Esophagus muscularis mucosa (tissue), 4 donors: Measurements from ENCODE around the gene HCFC1R1. TPM values are rescaled to one million over a fixed set of nuclear protein-coding genes. Genes with fewer than 3 reads are reported as not detected.

Experiments
- DNase-seq: peaks from one replicate; pipeline ENCODE4 v3.0.0-alpha.2; 2017; ENCODE audit errors: extremely low spot score
- H3K27ac ChIP-seq, 4 donors: fragments of 200-600 bp; sonication (generic); replicated peaks in 1 of 4; 1 replicate in 3 of 4; 2 replicates in 1 of 4; pipeline ENCODE4 v1.5.1; 2016 to 2019; ENCODE audit warnings: mild to moderate bottlenecking in 1 of 4
- H3K27me3 ChIP-seq, 4 donors: fragments of 200-600 bp; sonication (generic); one replicate each; pipeline versions ENCODE4 v1.5.1 to v1.6.0; 2016 to 2019
- H3K36me3 ChIP-seq, 4 donors: fragments of 200-600 bp; sonication (generic); one replicate each; pipeline ENCODE4 v1.5.1; 2016 to 2019
- H3K4me1 ChIP-seq, 4 donors: fragments of 200-600 bp; sonication (generic); one replicate each; pipeline ENCODE4 v1.5.1; 2016 to 2019
- H3K4me3 ChIP-seq, 4 donors: fragments of 200-600 bp; sonication (generic); 1 replicate in 2 of 4; 2 replicates in 2 of 4; pipeline ENCODE4 v1.5.1; 2016 to 2019; ENCODE audit warnings: mild to moderate bottlenecking in 4 of 4, moderate library complexity in 1 of 4
- H3K9me3 ChIP-seq, 4 donors: fragments of 200-600 bp; sonication (generic); 1 replicate in 3 of 4; 2 replicates in 1 of 4; pipeline ENCODE4 v1.5.1; 2016 to 2019
- CTCF ChIP-seq, 3 experiments: fragments of 200-600 bp in 2 of 3; fragments of 450-650 bp in 1 of 3; sonication (generic) in 2 of 3; IDR thresholded peaks; one replicate each; pipeline ENCODE4 v1.5.1; 2017 to 2019; ENCODE audit warnings: antibody characterized with exemption in 3 of 3, mild to moderate bottlenecking in 2 of 3, moderate library complexity in 1 of 3
- EP300 ChIP-seq: sonication (generic); formaldehyde crosslinking; IDR thresholded peaks from one replicate; pipeline ENCODE4 v1.6.1; 2017; ENCODE audit warnings: antibody characterized with exemption
- POLR2A ChIP-seq: fragments of 450-650 bp; IDR thresholded peaks from one replicate; pipeline ENCODE4 v1.6.1; 2017; ENCODE audit warnings: antibody characterized with exemption, moderate library complexity, mild to moderate bottlenecking, low read depth
- POLR2AphosphoS5 ChIP-seq, 2 donors: sonication (generic); formaldehyde crosslinking; IDR thresholded peaks; one replicate each; pipeline ENCODE4 v1.6.1; 2017; ENCODE audit warnings: antibody characterized with exemption in 2 of 2
- WGBS: methylation state at CpG from one replicate; pipeline ENCODE4 v1.1.5; 2018; 5-methylcytosine and 5-hydroxymethylcytosine counted together
- intact Hi-C: fragments of 100-400 bp; cut with DNase I; formaldehyde crosslinking; loops from one replicate; pipeline ENCODE4 v1.15.1; 2023
- small RNA-seq, 3 donors: library from RNA; depleted of rRNA; stranded (forward); fragments of <200 nt; gene quantifications; one replicate each; pipeline ENCODE3, GENCODE V24; 2016
- total RNA-seq, 4 donors: library from RNA; depleted of rRNA; stranded (reverse); fragments of >200 nt; gene quantifications; one replicate each; pipeline versions ENCODE4 v1.1.0 to v1.2.1, GENCODE V29; 2016

Gene HCFC1R1
- total RNA-seq, 4 donors from 2014 or later, result 28.8 to 134 (median 72.2) TPM

GRCh38 chr16:2973605-2974318 is 50.0 kb downstream of the HCFC1R1 start:
- no peak for DNase-seq
- TF ChIP-seq CTCF (IDR thresholded peaks at IDR 0.05) (no peak), POLR2AphosphoS5 (IDR thresholded peaks at IDR 0.05) (no peak), EP300 (no peak), POLR2A (no peak)
- Histone ChIP-seq H3K4me1 (peaks cover 11 to 18% (median 17%) of the 10 kb centered on the region in 4 donors), H3K27ac (no peak overlapping the region), H3K36me3 (no peaks in the 10 kb centered on the region), H3K27me3 (peaks cover 0 to 40% (median 0%) of the 10 kb centered on the region in 4 donors), H3K9me3 (no peaks in the 10 kb centered on the region), H3K4me3 (no peak overlapping the region)
- intact Hi-C loops, result no loop called here
- 83% methylated on average over 7 of the region's 17 CpGs for WGBS

- WGBS, result 81% methylated on average over 3 of the region's 5 CpGs
- Histone ChIP-seq H3K4me3 (no peak overlapping the region), H3K27ac (no peak overlapping the region), H3K36me3 (no peaks in the 10 kb centered on the region), H3K27me3 (peaks cover 0 to 41% (median 2%) of the 10 kb centered on the region in 4 donors), H3K4me1 (peaks cover 18 to 24% (median 24%) of the 10 kb centered on the region in 4 donors), H3K9me3 (no peaks in the 10 kb centered on the region)
- TF ChIP-seq POLR2AphosphoS5 (IDR thresholded peaks at IDR 0.05) (no peak), CTCF (IDR thresholded peaks at IDR 0.05) (no peak), EP300 (no peak), POLR2A (no peak)
- intact Hi-C loops, result no loop called here
- no peak for DNase-seq
These were observed 50.6 kb downstream of the HCFC1R1 start for GRCh38 chr16:2973093-2973492.

Small RNA genes within 50 kb of the gene (small RNA-seq; reads per million reads assigned to genes)
- 0 reads per million in 3 donors for gene LINC00514

Other genes starting within 250 kb of the HCFC1R1 start
- 100 to 1,000 TPM; 199 to 229 (median 213) TPM for gene ELOB, start 246.7 kb downstream of the HCFC1R1 start, total RNA-seq
- gene PRSS33, start 236.4 kb downstream of the HCFC1R1 start, total RNA-seq, result not detected
- gene PRSS41, start 225.5 kb downstream of the HCFC1R1 start, total RNA-seq, result not detected
- gene PRSS21, start 206.7 kb downstream of the HCFC1R1 start, total RNA-seq, result not detected
- not detected for gene ZG16B, start 193.6 kb downstream of the HCFC1R1 start, total RNA-seq
- gene PRSS22, start 165.8 kb downstream of the HCFC1R1 start, total RNA-seq, result not detected
- gene FLYWCH2, start 140.7 kb downstream of the HCFC1R1 start, total RNA-seq, result 10 to 100 TPM; 41.9 to 47.2 (median 43.9) TPM
- gene FLYWCH1, start 112.0 kb downstream of the HCFC1R1 start, total RNA-seq, result 10 to 100 TPM; 33.8 to 61.6 (median 46.8) TPM
- under 1 TPM in 1 of 4 donors, not detected in 3; 0.13 TPM for gene KREMEN2, start 59.7 kb downstream of the HCFC1R1 start, total RNA-seq
- gene PAQR4, start 54.6 kb downstream of the HCFC1R1 start, total RNA-seq, result 1 to 10 TPM; 2.2 to 7.5 (median 4.7) TPM
- gene PKMYT1, start 43.5 kb downstream of the HCFC1R1 start, total RNA-seq, result 1 to 10 TPM in 1 of 4 donors, under 1 TPM in 1, not detected in 2; 0.57 to 2.5 TPM
- gene CLDN9, start 11.0 kb downstream of the HCFC1R1 start, total RNA-seq, result under 1 TPM in 3 of 4 donors, not detected in 1; 0.17 to 0.42 (median 0.32) TPM
- not detected for gene CLDN6, start 5.8 kb downstream of the HCFC1R1 start, total RNA-seq
- 100 to 1,000 TPM in 1 of 4 donors, 10 to 100 TPM in 3; 20.9 to 140 (median 57.5) TPM for gene TNFRSF12A, start 3.6 kb downstream of the HCFC1R1 start, total RNA-seq
- 10 to 100 TPM; 14.1 to 27.9 (median 23.0) TPM for gene THOC6, start 93 bp upstream of the HCFC1R1 start, total RNA-seq
- under 1 TPM in 2 of 4 donors, not detected in 2; 0.19 to 0.42 TPM for gene BICDL2, start 13.0 kb upstream of the HCFC1R1 start, total RNA-seq
- gene MMP25, start 22.6 kb upstream of the HCFC1R1 start, total RNA-seq, result 1 to 10 TPM in 1 of 4 donors, under 1 TPM in 3; under 0.01 to 4.5 (median 0.12) TPM
- 10 to 100 TPM; 13.7 to 40.8 (median 31.2) TPM for gene IL32, start 41.7 kb upstream of the HCFC1R1 start, total RNA-seq
- not detected for gene ZSCAN10, start 75.4 kb upstream of the HCFC1R1 start, total RNA-seq
- gene ZNF205, start 88.6 kb upstream of the HCFC1R1 start, total RNA-seq, result 10 to 100 TPM; 10.6 to 25.0 (median 17.1) TPM
- 10 to 100 TPM in 3 of 4 donors, 1 to 10 TPM in 1; 8.4 to 18.3 (median 13.5) TPM for gene ZNF213, start 111.1 kb upstream of the HCFC1R1 start, total RNA-seq
- gene OR1F1, start 164.3 kb upstream of the HCFC1R1 start, total RNA-seq, result not detected
- 1 to 10 TPM; 5.8 to 8.2 (median 7.1) TPM for gene ZNF200, start 211.2 kb upstream of the HCFC1R1 start, total RNA-seq
- gene MEFV, start 232.7 kb upstream of the HCFC1R1 start, total RNA-seq, result 1 to 10 TPM; 1.2 to 4.0 (median 1.5) TPM